Vagina (tissue), 2 donors: ENCODE data around the gene C1QC.

Experiments used
- POLR2A ChIP-seq, 2 donors: fragments of 450-650 bp; IDR thresholded peaks; one replicate each; pipeline ENCODE4 v1.6.1; 2017; ENCODE audit warnings: antibody characterized with exemption in 2 of 2, mild to moderate bottlenecking in 2 of 2, moderate library complexity in 2 of 2
- TF ChIP-seq, protein P1 (sequence below), 3 experiments: fragments of 450-650 bp in 2 of 3; fragments of 200-600 bp in 1 of 3; sonication (generic) in 1 of 3; IDR thresholded peaks; one replicate each; pipeline ENCODE4 v1.5.1; 2017 to 2019; ENCODE audit warnings: antibody characterized with exemption in 3 of 3, mild to moderate bottlenecking in 2 of 3, moderate library complexity in 2 of 3

DNA sequence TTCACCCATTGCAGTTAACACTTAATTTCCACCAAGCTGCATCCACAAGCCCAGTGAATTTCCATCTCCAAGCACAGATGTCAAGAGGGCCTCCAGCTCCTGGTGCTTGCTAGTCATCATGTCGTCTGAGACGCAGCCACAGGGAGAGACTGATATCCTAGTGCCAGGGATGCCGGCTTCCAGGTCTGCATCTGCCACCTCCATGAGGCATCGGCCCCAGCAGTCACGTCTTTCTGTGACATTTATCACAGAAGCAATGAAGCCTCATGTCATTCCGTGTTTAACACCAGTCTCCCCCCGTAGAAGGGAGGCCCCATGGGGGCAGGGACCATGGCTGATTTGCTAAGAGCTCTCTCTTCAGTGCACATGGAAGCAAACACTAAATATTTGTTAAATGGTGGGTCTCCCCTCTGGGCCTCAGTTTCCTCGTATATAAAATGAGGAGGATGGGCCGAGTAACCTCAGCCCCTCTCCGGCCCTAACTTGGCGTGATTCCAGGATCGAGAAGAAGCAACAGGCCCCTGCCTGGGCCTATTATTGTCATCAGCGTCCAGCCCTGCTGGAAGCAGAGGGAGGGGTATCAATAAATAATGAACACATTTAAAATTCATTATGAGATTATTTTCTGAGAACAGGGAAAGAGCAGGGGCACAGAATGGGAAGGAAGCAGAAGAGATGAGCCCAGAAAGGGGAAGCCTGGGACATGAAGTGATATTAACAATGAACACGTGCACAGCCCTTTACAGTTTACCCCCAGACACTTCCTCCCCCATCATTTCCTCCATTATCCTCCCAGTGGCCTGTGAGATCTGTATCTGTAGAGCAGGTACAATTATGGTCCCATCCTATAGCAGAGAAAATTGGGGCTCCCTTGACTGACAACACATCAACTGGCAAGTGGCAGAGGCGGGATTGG is 8.8 kb downstream of the C1QC start:
- no peak for TF ChIP-seq POLR2A (IDR thresholded peaks at IDR 0.05)
- TF ChIP-seq, protein P1, sequence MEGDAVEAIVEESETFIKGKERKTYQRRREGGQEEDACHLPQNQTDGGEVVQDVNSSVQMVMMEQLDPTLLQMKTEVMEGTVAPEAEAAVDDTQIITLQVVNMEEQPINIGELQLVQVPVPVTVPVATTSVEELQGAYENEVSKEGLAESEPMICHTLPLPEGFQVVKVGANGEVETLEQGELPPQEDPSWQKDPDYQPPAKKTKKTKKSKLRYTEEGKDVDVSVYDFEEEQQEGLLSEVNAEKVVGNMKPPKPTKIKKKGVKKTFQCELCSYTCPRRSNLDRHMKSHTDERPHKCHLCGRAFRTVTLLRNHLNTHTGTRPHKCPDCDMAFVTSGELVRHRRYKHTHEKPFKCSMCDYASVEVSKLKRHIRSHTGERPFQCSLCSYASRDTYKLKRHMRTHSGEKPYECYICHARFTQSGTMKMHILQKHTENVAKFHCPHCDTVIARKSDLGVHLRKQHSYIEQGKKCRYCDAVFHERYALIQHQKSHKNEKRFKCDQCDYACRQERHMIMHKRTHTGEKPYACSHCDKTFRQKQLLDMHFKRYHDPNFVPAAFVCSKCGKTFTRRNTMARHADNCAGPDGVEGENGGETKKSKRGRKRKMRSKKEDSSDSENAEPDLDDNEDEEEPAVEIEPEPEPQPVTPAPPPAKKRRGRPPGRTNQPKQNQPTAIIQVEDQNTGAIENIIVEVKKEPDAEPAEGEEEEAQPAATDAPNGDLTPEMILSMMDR (IDR thresholded peaks at IDR 0.05), result no peak
